OCI-LY7 (cell line): ENCODE measurements around the gene STXBP3. TPM values are rescaled to one million over a fixed set of nuclear protein-coding genes. Genes with fewer than 3 reads are reported as not detected.

Experiments
- Bru-seq: library from RNA; stranded (reverse); fragments of 400-500 nt; gene quantifications from one replicate; lab custom pipeline; 2021; lab: Mats Ljungman, UMichigan
- BruChase-seq, 2 experiments: library from RNA; stranded (reverse); fragments of 400-500 nt; gene quantifications; one replicate each; lab custom pipeline; 2021; lab: Mats Ljungman, UMichigan
- BruUV-seq: library from RNA; stranded (reverse); fragments of 400-500 nt; replicated peaks from 2 replicates; lab custom pipeline; 2021; lab: Mats Ljungman, UMichigan
- CTCF ChIA-PET: fragments of 300-600 bp; sonication (Branson Sonifier 250); formaldehyde crosslinking; loops from one replicate; lab custom pipeline; 2022; ENCODE audit warnings: antibody characterized with exemption; ENCODE audit not compliant: unreplicated experiment; lab: Charles Lee
- POLR2A ChIA-PET: fragments of 300-600 bp; sonication (Branson Sonifier 250); formaldehyde crosslinking; loops from one replicate; lab custom pipeline; 2022; ENCODE audit warnings: antibody characterized with exemption; lab: Charles Lee
- DNase-seq: peaks from one replicate; pipeline ENCODE4 v3.0.0-alpha.2; 2015; ENCODE audit warnings: low spot score
- H2AFZ ChIP-seq: fragments of 200-600 bp; sonication (generic), shearing (Covaris generic); 2 replicates; pipeline ENCODE4 v1.6.1; 2014; ENCODE audit warnings: mild to moderate bottlenecking, antibody characterized with exemption, low read length, moderate library complexity
- H3K27ac ChIP-seq: fragments of 200-600 bp; sonication (generic); 2 replicates; pipeline ENCODE4 v1.5.1; 2014; ENCODE audit warnings: mixed run types, low read depth, mild to moderate bottlenecking, moderate library complexity, low read length, inconsistent platforms; ENCODE audit not compliant: poor library complexity, severe bottlenecking
- H3K36me3 ChIP-seq: fragments of 200-600 bp; sonication (generic); 2 replicates; pipeline ENCODE4 v1.6.1; 2014; ENCODE audit warnings: mild to moderate bottlenecking, antibody characterized with exemption, low read length, moderate library complexity, mixed read lengths; ENCODE audit not compliant: insufficient read depth
- H3K4me1 ChIP-seq: fragments of 200-600 bp; sonication (generic); 2 replicates; pipeline ENCODE4 v1.5.1; 2014; ENCODE audit warnings: mild to moderate bottlenecking, low read length; ENCODE audit not compliant: insufficient read depth, poor library complexity, severe bottlenecking
- H3K4me2 ChIP-seq: fragments of 200-600 bp; sonication (generic); 2 replicates; pipeline ENCODE4 v1.6.1; 2014; ENCODE audit warnings: mild to moderate bottlenecking, low read length
- H3K4me3 ChIP-seq: fragments of 200-600 bp; sonication (generic); 2 replicates; pipeline ENCODE4 v1.5.1; 2014; ENCODE audit warnings: mild to moderate bottlenecking, low read depth, low read length; ENCODE audit not compliant: poor library complexity, severe bottlenecking
- H3K79me2 ChIP-seq: fragments of 200-600 bp; sonication (generic); 2 replicates; pipeline ENCODE4 v1.6.1; 2016; ENCODE audit warnings: low read depth, mild to moderate bottlenecking, low read length, moderate library complexity, mixed read lengths; ENCODE audit not compliant: insufficient read depth
- H3K9me2 ChIP-seq: fragments of 200-600 bp; sonication (generic); 2 replicates; pipeline ENCODE4 v1.6.1; 2016; ENCODE audit warnings: mild to moderate bottlenecking, low read length, mixed read lengths; ENCODE audit not compliant: insufficient read depth
- H3K9me3 ChIP-seq: fragments of 200-600 bp; sonication (generic); 2 replicates; pipeline ENCODE4 v1.6.1; 2014; ENCODE audit warnings: mild to moderate bottlenecking, mixed run types, low read length, mixed read lengths
- H4K20me1 ChIP-seq: fragments of 200-600 bp; sonication (generic); 2 replicates; pipeline ENCODE4 v1.6.1; 2014; ENCODE audit warnings: mild to moderate bottlenecking, antibody characterized with exemption, low read length, moderate library complexity, mixed read lengths; ENCODE audit not compliant: insufficient read depth
- CTCF ChIP-seq: fragments of 200-600 bp; sonication (generic); conservative IDR thresholded peaks from 2 replicates; pipeline ENCODE4 v1.5.1; 2014; ENCODE audit warnings: mild to moderate bottlenecking, antibody characterized with exemption, low read length, moderate library complexity, mixed read lengths
- EZH2phosphoT487 ChIP-seq: fragments of 200-600 bp; sonication (generic); IDR thresholded peaks from 2 replicates; pipeline ENCODE4 v1.6.1; 2018; ENCODE audit warnings: low read depth, borderline replicate concordance, mild to moderate bottlenecking, mixed run types, antibody characterized with exemption, low read length, moderate library complexity, mixed read lengths
- intact Hi-C: fragments of 100-400 bp; cut with micrococcal nuclease; formaldehyde crosslinking; loops from one replicate; pipeline ENCODE4 v1.10.0; 2022; ENCODE audit not compliant: unreplicated experiment
- long read RNA-seq: library from polyadenylated mRNA; stranded (forward); transcript quantifications from one replicate; pipeline ENCODE4 v2.0.0, GENCODE V29; 2022
- total RNA-seq, 2 experiments: library from RNA; depleted of rRNA in 1 of 2; stranded (reverse); fragments of >200 nt in 1 of 2; shearing (Covaris generic) in 1 of 2; gene quantifications; 2 replicates each; pipeline ENCODE4 v1.2.3, GENCODE V29; 2014 to 2022

The STXBP3 gene
- 27.7 and 28.3 TPM in 2 replicates for total RNA-seq (2014; rRNA removed; shearing (Covaris generic))
- total RNA-seq (2022) = 38.2 and 45.7 TPM in 2 replicates
- percentile 81 among the genes with signal in this experiment for Bru-seq, nascent RNA
- percentile 69 among the genes with signal in this experiment for BruChase-seq, experiment 1, labeled RNA remaining after a 6-hour chase
- BruChase-seq, experiment 2, labeled RNA remaining after a 2-hour chase = percentile 78 among the genes with signal in this experiment
- long read RNA-seq, transcript STXBP3-201 (19 exons, 2,478 nt) = major isoform, 94 of 105 reads
- long read RNA-seq, partial matches to known transcripts = 4 of 105 reads
- long read RNA-seq, other reads (novel, unspliced or antisense) = 7 of 105 reads

GRCh38 chr1:108746382-108747170, at the start of gene STXBP3:
TSS of gene STXBP3 (plus strand) at chr1:108746674. CDS start at chr1:108746738, 64 bp downstream.
- Histone ChIP-seq H3K9me3 (no peaks in the 10 kb centered on the region), H4K20me1 (no peaks in the 10 kb centered on the region), H3K36me3 (peaks cover 7% of the 10 kb centered on the region), H3K4me1 (peaks cover 3% of the 10 kb centered on the region), H3K79me2 (peaks cover 14% of the 10 kb centered on the region), H3K9me2 (no peaks in the 10 kb centered on the region), H3K4me2 (peak within 1 kb of the TSS; percentile 73), H2AFZ (peak within 1 kb of the TSS; percentile 93), H3K4me3 (peak within 1 kb of the TSS; percentile 88), H3K27ac (peak within 1 kb of the TSS; percentile 56)
- no peak for TF ChIP-seq EZH2phosphoT487
- TF ChIP-seq CTCF = peak; percentile 93
- CTCF ChIA-PET = no interaction called here
- intact Hi-C loops = loop anchor here (1.0 to 5.0 kb wide), 3 partner anchors 54 to 188 kb away; partner anchors contain the start of genes GPSM2 and PRPF38B
- POLR2A ChIA-PET = interaction anchor here (0.6 kb wide), 1 partner anchor 22 kb away, joined by 6 read pairs; no protein-coding TSS in a partner anchor
- DNase-seq = peak; percentile 99
- no TSS peak for BruUV-seq

- Histone ChIP-seq H4K20me1 (peaks cover 25% of the 10 kb centered on the region), H3K27ac (no peak overlapping the region), H2AFZ (no peak overlapping the region), H3K36me3 (peaks cover 78% of the 10 kb centered on the region), H3K9me2 (no peaks in the 10 kb centered on the region), H3K9me3 (no peaks in the 10 kb centered on the region), H3K4me2 (no peak overlapping the region), H3K4me3 (no peak overlapping the region), H3K79me2 (peaks cover 39% of the 10 kb centered on the region), H3K4me1 (peaks cover 20% of the 10 kb centered on the region)
- ChIA-PET POLR2A (no interaction called here), CTCF (no interaction called here)
- DNase-seq = no peak
- TF ChIP-seq EZH2phosphoT487 = no peak
- TSS peak; percentile 66 for BruUV-seq
- intact Hi-C loops = loop anchor here (10.0 kb wide), 1 partner anchor 405 kb away; no protein-coding TSS in a partner anchor
These were observed 46.8 kb upstream of the STXBP3 start for GRCh38 chr1:108699375-108700332.
